K562 (cell line): Measurements from ENCODE around the gene FITM1. TPM values are rescaled to one million over a fixed set of nuclear protein-coding genes. Genes with fewer than 3 reads are reported as not detected.

Source experiments
- COPS2 ChIP-seq: fragments of 450-650 bp; conservative IDR thresholded peaks from 2 replicates; pipeline ENCODE4 v1.6.1; 2016; ENCODE audit warnings: mild to moderate bottlenecking, moderate library complexity
- FOXK2 ChIP-seq, 2 experiments: fragments of 450-650 bp; IDR thresholded peaks in 1 of 2; conservative IDR thresholded peaks in 1 of 2; 2 replicates each; pipeline ENCODE4 v1.6.1; 2016; ENCODE audit warnings: low read depth in 2 of 2, mild to moderate bottlenecking in 1 of 2
- JUN ChIP-seq, 2 experiments: sonication (generic) in 1 of 2; formaldehyde crosslinking in 1 of 2; IDR thresholded peaks; 2 replicates each; pipeline versions ENCODE4 v1.6.1 to v1.8.0; 2012 to 2022; ENCODE audit warnings: borderline replicate concordance in 2 of 2, mild to moderate bottlenecking in 2 of 2, improper control_type of control experiment in 1 of 2, low read depth in 1 of 2, low read length in 1 of 2, missing genetic modification reagents in 1 of 2
- MGA ChIP-seq: fragments of 450-650 bp; IDR thresholded peaks from 2 replicates; pipeline ENCODE4 v1.6.1; 2016; ENCODE audit warnings: mild to moderate bottlenecking, moderate library complexity
- NFIC ChIP-seq: fragments of 450-650 bp; IDR thresholded peaks from 2 replicates; pipeline ENCODE4 v1.6.1; 2017; ENCODE audit warnings: mild to moderate bottlenecking, inconsistent platforms
- POLR2B ChIP-seq: fragments of 450-650 bp; IDR thresholded peaks from 2 replicates; pipeline ENCODE4 v1.6.1; 2018; ENCODE audit warnings: low read depth; ENCODE audit not compliant: partially characterized antibody
- SPI1 ChIP-seq: IDR thresholded peaks from 2 replicates; pipeline ENCODE4 v1.6.1; 2011; ENCODE audit warnings: low read depth, low read length, control low read depth, borderline replicate concordance
- VEZF1 ChIP-seq: fragments of 200-800 bp; sonication (Bioruptor generic); IDR thresholded peaks from 2 replicates; pipeline ENCODE4 v1.6.1; 2017; ENCODE audit warnings: missing genetic modification characterization, missing compliant biosample characterization
- ZFP91 ChIP-seq: sonication (generic); formaldehyde crosslinking; IDR thresholded peaks from 2 replicates; pipeline ENCODE4 v1.8.0; 2022; ENCODE audit warnings: mild to moderate bottlenecking, missing genetic modification reagents
- polyA plus RNA-seq, 8 experiments: library from polyadenylated mRNA; depleted of rRNA in 4 of 8; stranded (reverse) in 5 of 8; unstranded in 3 of 8; fragments of >200 nt; fragmentation: Nextera tagmentation in 2 of 8; fragmentation: Illumina TruSeq in 1 of 8; extraction: Ambion mirVana in 2 of 8; extraction: Trizol in 1 of 8; gene quantifications; 2 replicates each; pipeline versions ENCODE4 v1.2.1 to v1.2.3, GENCODE V29; 2011 to 2014; ENCODE audit warnings: inconsistent platforms in 1 of 8, missing spikeins in 1 of 8
- total RNA-seq, 7 experiments: library from RNA; depleted of rRNA in 6 of 7; stranded (reverse); fragments of >200 nt in 6 of 7; fragmentation: Illumina TruSeq in 2 of 7; extraction: Trizol in 2 of 7; gene quantifications; 2 replicates each; pipeline versions ENCODE4 v1.2.1 to v1.2.3, GENCODE V29; 2011 to 2021; ENCODE audit warnings: low replicate concordance in 1 of 7

FITM1 gene
- total and polyA plus RNA-seq, 9 of the 15 experiments (the other 6 are each of a cell fraction or from before 2014, with no cell fraction given), result 0.09 to 0.20 TPM; not detected in 7

GRCh38 chr14:24093207-24093900 lies 37.1 kb upstream of the FITM1 start (continued):
- no peak for TF ChIP-seq ZFP91 (CRISPR knock-in tag)
- TF ChIP-seq SPI1, result peak; percentile 38; the same call in 1 of the 2 replicates
- no peak for TF ChIP-seq JUN (IDR thresholded peaks at IDR 0.05; ENCODE audit: borderline replicate concordance, low read depth, low read length)
- no peak for TF ChIP-seq JUN (CRISPR knock-in tag; IDR thresholded peaks at IDR 0.05; ENCODE audit: borderline replicate concordance)
- TF ChIP-seq COPS2, result no peak
- no peak for TF ChIP-seq NFIC
- TF ChIP-seq FOXK2 (conservative IDR thresholded peaks at IDR 0.05 in 1 of 2, IDR thresholded peaks at IDR 0.05 in 1 of 2; ENCODE audit: low read depth in 2 of 2), result no peak
- TF ChIP-seq VEZF1 (CRISPR knock-in tag), result no peak
- TF ChIP-seq POLR2B, result peak; percentile 8
- no peak for TF ChIP-seq MGA
